NCI-H1092 (cell line): ENCODE data around the gene MRPL2.

Source experiments
- DNase-seq: peaks from one replicate; lab custom pipeline; 2025; lab: John Stamatoyannopoulos, UW

MRPL2 gene

GRCh38 chr6:43059168-43060033 is at the start of gene MRPL2, which contains the start of gene KLC4:
MRPL2 (minus strand) TSS chr6:43059434; CDS start chr6:43059381, 53 bp downstream.
KLC4 (plus strand) TSS chr6:43059631; CDS start chr6:43061336, 1,705 bp downstream.
- DNase-seq: peak; percentile 99

- no peak for DNase-seq
These were observed 48.3 kb upstream of the MRPL2 start for GRCh38 chr6:43107344-43108062.

- DNase-seq: no peak
These were observed 46.4 kb upstream of the MRPL2 start for GRCh38 chr6:43105538-43106222.

- no peak for DNase-seq
These were observed 44.1 kb upstream of the MRPL2 start for GRCh38 chr6:43103253-43103876.

DNA sequence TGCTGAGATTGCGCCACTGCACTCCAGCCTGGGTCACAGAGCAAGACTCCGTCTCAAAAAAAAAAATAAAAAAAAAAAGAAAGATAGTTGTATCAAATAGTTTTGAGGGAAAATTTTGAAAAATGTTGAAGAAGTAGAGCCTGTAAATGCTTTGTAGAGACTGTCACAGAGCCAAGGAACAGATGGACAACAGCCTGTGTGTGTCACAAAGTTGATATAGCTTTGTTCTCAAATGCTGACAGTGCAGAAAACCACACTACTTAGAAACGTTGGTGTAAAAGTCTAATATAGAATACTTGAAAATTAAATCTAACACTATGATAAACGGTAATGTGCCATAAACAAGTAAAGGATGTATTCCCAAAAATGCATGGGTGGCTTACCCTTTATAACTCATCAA is 42.3 kb upstream of the MRPL2 start:
- no peak for DNase-seq

- no peak for DNase-seq
These were observed 38.3 kb upstream of the MRPL2 start for GRCh38 chr6:43097502-43097901.

- no peak for DNase-seq
These were observed 37.9 kb upstream of the MRPL2 start for GRCh38 chr6:43097098-43097489.

DNA sequence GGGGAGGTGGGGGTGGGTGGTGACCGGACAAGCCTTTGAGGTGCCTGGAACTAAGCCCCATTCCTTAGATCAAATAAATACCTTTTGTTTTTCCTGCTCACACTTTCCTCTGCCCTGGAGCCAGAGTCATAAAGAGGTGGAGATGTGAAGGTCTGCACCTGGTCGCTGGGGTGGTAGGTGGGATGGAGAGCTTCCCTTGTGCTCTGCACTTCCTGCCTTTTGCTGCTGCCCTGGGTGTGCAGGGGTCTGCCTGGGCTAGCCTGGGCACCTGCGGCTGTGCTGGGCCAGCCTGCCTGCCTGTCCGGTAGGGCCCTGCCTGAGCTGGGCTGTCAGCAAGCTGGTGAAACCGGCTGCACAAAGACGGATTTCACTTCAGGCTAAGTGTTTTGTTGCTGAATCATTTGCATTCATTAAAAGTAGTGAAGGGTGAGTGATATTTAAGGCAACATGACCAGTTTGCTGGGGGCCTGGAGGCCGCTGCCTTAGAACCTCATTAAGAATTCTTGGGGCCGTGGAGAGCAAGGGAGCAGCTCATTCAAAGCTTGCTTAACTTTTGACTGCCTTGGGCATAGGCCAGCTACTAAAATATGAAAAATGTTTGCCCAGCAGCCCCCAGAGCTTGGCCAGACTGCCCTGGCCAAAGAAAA is 37.3 kb upstream of the MRPL2 start:
- no peak for DNase-seq

- DNase-seq: no peak
These were observed 36.7 kb upstream of the MRPL2 start for GRCh38 chr6:43095939-43096338.

DNA sequence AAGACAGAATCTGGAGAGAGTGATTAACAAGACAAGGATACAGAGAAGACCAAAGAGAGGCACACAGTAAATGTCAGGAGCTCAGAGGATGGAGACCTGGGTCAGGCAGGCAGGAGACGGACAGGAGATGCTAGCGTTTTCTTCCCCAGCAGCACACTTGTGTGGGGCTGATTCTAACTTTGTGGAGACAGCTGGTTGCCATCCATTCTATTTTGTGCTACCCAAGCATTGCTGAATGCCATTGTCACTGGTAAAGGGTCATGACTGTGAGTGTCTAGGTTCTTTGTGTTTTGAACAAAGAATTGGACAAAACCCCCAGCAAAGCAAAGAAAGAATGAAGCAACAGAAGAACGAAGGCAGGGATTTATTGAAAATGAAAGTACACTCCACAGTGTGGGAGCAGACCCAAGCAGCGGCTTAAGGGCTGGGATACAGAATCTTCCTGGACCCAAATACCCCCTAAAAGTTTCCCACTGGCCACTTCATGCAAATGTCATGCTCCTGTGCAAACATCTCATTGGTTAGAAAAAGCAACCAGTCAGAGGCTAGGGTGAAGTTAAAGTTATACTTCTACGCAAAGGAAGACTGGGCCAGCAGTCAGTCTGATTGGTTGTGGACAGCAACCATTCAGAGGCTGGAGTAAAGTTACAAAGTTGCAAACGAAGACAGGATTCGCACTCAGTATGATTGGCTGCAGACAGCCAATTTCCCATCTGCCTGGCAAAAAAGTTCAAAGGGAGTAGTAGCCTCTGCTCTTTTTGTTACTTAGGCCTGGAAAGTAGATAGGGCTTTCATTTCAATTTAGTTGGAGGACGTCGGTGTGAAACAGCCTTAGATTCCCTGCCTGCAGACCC is 34.4 kb upstream of the MRPL2 start:
- DNase-seq: no peak

GRCh38 chr6:43092635-43093034 is 33.4 kb upstream of the MRPL2 start:
- DNase-seq: no peak

- no peak for DNase-seq
These were observed 32.3 kb upstream of the MRPL2 start for GRCh38 chr6:43091436-43091991.

GRCh38 chr6:43091020-43091419 is 31.8 kb upstream of the MRPL2 start:
- DNase-seq: no peak

DNA sequence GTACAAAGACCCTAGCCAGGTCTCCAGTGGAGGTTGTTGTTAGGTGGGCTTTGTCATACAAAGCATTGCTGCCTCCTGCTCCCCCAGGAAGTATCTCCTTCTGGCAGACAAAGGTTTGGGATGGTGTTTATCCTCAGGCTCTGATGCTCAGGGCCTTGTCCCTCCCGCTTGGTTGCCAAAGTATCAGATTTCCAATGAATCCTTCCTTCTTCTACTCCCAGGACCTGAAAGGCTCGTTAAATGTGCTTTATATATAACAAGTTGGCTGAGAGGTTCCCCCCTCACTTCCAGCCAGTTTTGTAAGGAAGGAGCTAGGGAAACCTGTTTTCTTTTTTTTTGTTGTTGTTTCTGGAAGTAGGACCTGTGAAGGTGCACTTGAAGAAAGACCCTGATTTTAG is 31.3 kb upstream of the MRPL2 start:
- no peak for DNase-seq

GRCh38 chr6:43089874-43090558 is 30.8 kb upstream of the MRPL2 start:
- no peak for DNase-seq

- no peak for DNase-seq
These were observed 30.2 kb upstream of the MRPL2 start for GRCh38 chr6:43089467-43089866.

- DNase-seq: no peak
These were observed 29.4 kb upstream of the MRPL2 start for GRCh38 chr6:43088654-43089056.

- no peak for DNase-seq
These were observed 26.9 kb upstream of the MRPL2 start for GRCh38 chr6:43086022-43086658.
